GM12874 (cell line): ENCODE data around the gene SLC25A19.

ENCODE experiments used
- TF ChIP-seq, protein P1 (sequence below): IDR thresholded peaks from 2 replicates; pipeline ENCODE4 v1.5.1; 2011; ENCODE audit warnings: low read depth, mild to moderate bottlenecking, control low read depth, low read length, moderate library complexity; ENCODE audit not compliant: insufficient read depth

SLC25A19 gene

GRCh38 chr17:75285123-75285522, 4.1 kb downstream of the SLC25A19 start:
- TF ChIP-seq, protein P1, sequence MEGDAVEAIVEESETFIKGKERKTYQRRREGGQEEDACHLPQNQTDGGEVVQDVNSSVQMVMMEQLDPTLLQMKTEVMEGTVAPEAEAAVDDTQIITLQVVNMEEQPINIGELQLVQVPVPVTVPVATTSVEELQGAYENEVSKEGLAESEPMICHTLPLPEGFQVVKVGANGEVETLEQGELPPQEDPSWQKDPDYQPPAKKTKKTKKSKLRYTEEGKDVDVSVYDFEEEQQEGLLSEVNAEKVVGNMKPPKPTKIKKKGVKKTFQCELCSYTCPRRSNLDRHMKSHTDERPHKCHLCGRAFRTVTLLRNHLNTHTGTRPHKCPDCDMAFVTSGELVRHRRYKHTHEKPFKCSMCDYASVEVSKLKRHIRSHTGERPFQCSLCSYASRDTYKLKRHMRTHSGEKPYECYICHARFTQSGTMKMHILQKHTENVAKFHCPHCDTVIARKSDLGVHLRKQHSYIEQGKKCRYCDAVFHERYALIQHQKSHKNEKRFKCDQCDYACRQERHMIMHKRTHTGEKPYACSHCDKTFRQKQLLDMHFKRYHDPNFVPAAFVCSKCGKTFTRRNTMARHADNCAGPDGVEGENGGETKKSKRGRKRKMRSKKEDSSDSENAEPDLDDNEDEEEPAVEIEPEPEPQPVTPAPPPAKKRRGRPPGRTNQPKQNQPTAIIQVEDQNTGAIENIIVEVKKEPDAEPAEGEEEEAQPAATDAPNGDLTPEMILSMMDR, result no peak

DNA sequence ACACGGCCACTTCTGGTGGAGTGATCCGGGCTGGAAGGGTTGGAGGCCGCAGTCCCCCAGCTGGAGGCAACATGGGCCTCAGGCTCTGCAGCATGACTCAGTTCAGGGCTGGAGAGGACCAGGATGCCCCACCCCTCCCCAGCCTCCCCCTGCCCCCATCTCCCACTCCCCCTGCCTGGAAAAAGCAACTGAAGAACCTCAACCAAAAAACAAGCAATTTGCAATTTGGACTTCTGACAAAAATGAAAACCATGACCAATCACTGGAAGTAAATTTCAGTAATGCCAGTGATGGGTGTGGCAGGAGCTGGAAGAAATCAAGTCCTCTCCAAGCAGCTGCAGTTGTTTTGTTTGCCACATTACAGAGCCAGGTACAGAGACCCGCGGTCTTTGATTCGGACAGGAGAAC, 11.6 kb downstream of the SLC25A19 start:
- TF ChIP-seq, protein P1, result no peak

DNA sequence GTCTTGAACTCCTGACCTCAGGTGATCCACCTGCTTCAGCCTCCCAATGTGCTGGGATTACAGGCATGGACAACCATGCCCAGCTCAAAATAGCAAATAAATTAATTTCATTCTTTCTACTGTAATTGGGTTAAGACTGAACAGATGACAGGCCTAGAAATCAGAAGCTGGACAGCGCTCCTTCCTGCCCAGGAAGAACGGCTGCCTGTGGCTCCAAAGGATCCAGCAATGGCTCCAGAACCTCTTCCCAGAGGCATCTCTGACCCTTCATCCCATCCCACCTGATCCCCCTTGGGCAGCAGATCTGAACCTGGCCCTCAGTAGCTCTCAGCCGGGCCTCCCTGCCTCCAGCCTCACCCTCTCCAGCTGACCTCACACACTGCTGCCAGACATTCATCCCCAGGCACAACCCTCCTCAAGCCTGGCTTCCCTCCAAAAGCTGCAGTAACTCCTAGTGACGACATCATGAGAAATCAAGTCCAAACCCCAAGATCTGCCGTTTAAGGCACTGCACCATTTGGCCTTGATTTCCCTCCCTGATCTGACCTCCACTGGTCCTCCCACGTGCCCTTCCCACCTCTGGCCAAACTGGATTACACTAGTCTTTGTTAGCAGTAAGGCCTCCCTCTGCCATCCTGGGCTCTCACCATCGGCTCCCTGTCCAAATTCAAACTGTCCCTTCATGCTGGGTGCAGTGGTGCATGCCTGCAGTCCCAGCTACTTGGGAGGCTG, 15.1 kb downstream of the SLC25A19 start:
- TF ChIP-seq, protein P1, result no peak

- TF ChIP-seq, protein P1, result no peak
These were observed 16.4 kb downstream of the SLC25A19 start for GRCh38 chr17:75272848-75273184.

DNA sequence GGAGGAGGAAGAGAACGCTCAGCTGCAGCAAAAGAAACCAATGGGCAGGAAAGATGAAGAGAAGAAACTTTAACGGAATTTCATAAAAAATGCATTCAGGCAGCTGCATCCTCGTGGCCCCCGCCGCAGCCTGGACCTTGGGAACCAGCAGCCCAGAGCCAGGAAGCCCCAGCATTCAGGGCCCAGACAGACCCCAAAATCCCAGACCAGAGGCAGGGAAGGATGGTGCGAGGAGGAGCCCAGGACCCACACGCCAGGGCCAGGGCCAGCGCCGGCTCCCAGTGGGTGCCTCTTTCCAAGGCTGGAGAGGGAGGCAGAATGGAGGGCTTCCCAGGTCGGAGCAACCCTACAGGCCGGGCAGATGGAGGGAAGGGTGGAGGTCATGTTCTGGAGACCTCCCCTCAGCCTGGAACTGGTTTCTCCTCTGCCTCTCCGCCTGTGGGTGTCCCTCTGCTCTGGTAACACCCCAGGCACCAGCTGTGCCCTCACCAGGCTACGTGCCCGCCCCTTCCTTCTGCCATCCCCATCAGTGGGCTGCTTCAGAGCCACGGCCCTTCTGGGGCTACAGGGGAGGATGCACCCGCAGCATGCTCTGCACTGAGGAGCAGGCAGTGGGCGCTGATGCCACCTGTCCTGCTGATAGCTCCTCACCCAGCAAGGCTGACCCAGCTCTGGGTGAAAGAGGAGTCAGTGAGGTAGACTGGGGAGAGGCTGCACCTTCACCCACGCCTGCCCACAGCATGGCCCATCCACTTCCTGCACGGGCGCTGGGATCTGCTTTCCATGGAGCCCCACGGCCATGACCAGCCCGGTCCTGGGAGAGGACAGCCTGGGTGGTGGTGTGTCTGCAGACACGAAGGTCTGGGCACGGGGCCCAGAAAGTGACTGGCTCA, 17.0 kb downstream of the SLC25A19 start:
- TF ChIP-seq, protein P1, result peak; percentile 18; the same call in 1 of the 2 replicates

- TF ChIP-seq, protein P1, result peak; percentile 85
These were observed 17.8 kb downstream of the SLC25A19 start for GRCh38 chr17:75271233-75271954.

DNA sequence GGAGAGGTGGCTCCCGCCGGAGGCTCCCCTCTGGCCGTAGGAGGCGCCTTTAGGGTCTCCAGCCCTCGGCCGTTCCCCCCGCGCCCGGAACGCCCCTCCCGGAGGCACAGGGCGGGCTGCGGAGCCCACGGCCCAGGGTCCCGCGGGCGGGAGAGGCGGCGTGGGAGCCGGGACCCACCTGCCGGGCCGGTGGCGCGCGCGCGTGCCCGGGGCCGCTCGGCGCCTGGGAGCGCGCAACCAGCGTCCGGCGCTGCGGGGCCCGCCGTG, 18.3 kb downstream of the SLC25A19 start, which contains the start of gene MIF4GD:
TSS of gene MIF4GD (minus strand) at position 266 of the 267 bp plus-strand sequence. CDS start 1,036 bp downstream, outside the sequence.
- TF ChIP-seq, protein P1, result no peak
